ENCODE data around the gene BPIFB3.

Gene BPIFB3

GRCh38 chr20:33071198-33071597 is 17.5 kb downstream of the BPIFB3 start:
- TF ChIP-seq CTCF (IDR thresholded peaks at IDR 0.05; ENCODE audit: borderline replicate concordance, insufficient read depth, low read depth, low read length): no peak

GRCh38 chr20:33072362-33072761 is 18.7 kb downstream of the BPIFB3 start:
- no peak for TF ChIP-seq CTCF (IDR thresholded peaks at IDR 0.05; ENCODE audit: borderline replicate concordance, insufficient read depth, low read depth, low read length)
- no peak overlapping the region for H3K4me3 ChIP-seq (ENCODE audit: low read depth, low read length)

More at GRCh38 chr20:33071198-33071597, 17.5 kb downstream of the BPIFB3 start:
- H3K4me3 ChIP-seq (ENCODE audit: low read depth, low read length): no peak overlapping the region

- no peak for TF ChIP-seq CTCF (IDR thresholded peaks at IDR 0.05; ENCODE audit: borderline replicate concordance, insufficient read depth, low read depth, low read length)
- no peak overlapping the region for H3K4me3 ChIP-seq (ENCODE audit: low read depth, low read length)
Measured at GRCh38 chr20:33072813-33073212, 19.1 kb downstream of the BPIFB3 start.

- no peak overlapping the region for H3K4me3 ChIP-seq (ENCODE audit: low read depth, low read length)
- no peak for TF ChIP-seq CTCF (IDR thresholded peaks at IDR 0.05; ENCODE audit: borderline replicate concordance, insufficient read depth, low read depth, low read length)
Measured at GRCh38 chr20:33074675-33075074, 21.0 kb downstream of the BPIFB3 start.

GRCh38 chr20:33075281-33075680 is 21.6 kb downstream of the BPIFB3 start:
- no peak for TF ChIP-seq CTCF (IDR thresholded peaks at IDR 0.05; ENCODE audit: borderline replicate concordance, insufficient read depth, low read depth, low read length)
- no peak overlapping the region for H3K4me3 ChIP-seq (ENCODE audit: low read depth, low read length)

- TF ChIP-seq CTCF (IDR thresholded peaks at IDR 0.05; ENCODE audit: borderline replicate concordance, insufficient read depth, low read depth, low read length): peak; percentile 59; the same call in 1 of the 2 replicates
- H3K4me3 ChIP-seq (ENCODE audit: low read depth, low read length): no peak overlapping the region
Measured at GRCh38 chr20:33076662-33077372, 23.1 kb downstream of the BPIFB3 start.

GRCh38 chr20:33079259-33079658 is 25.6 kb downstream of the BPIFB3 start, which contains the start of gene BPIFB4:
Gene BPIFB4 (plus strand): TSS chr20:33079643. CDS start chr20:33081527, 1,884 bp downstream.
- TF ChIP-seq CTCF (IDR thresholded peaks at IDR 0.05; ENCODE audit: borderline replicate concordance, insufficient read depth, low read depth, low read length): no peak
- H3K4me3 ChIP-seq (ENCODE audit: low read depth, low read length): no peak within 1 kb of the TSS
